HCT116 (cell line): ENCODE results near the gene ZEB1. TPM values are rescaled to one million over a fixed set of nuclear protein-coding genes. Genes with fewer than 3 reads are reported as not detected.
"Not testable (repeated sequence)": the region's sequence is repeated elsewhere in the genome, so short reads cannot be mapped to it uniquely, and the experiment has no call there.

Experiments
- ATAC-seq: fragments of 200-7000 bp; cut with Tn5 transposase; 2 replicates; pipeline ENCODE4 v1.9.1; 2020; ENCODE audit warnings: mild to moderate bottlenecking, moderate library complexity
- BruUV-seq: library from RNA; stranded (reverse); fragments of 400-500 nt; replicated peaks from 2 replicates; lab custom pipeline; 2021; lab: Mats Ljungman, UMichigan
- CTCF ChIA-PET: fragments of 300-600 bp; sonication (Branson Sonifier 250); formaldehyde crosslinking; loops from one replicate; lab custom pipeline; 2021; ENCODE audit warnings: antibody characterized with exemption; lab: Charles Lee
- POLR2A ChIA-PET: fragments of 300-600, 350-600 bp; sonication (Branson Sonifier 250); formaldehyde crosslinking; loops from one replicate; lab custom pipeline; 2021; ENCODE audit warnings: antibody characterized with exemption; lab: Charles Lee
- RAD21 ChIA-PET, 2 experiments: fragments of 300-600 bp; sonication (Branson Sonifier 250); formaldehyde crosslinking; loops; one replicate each; lab custom pipeline; 2023; ENCODE audit warnings: low total read pairs in 2 of 2; ENCODE audit not compliant: uncharacterized antibody in 2 of 2, unreplicated experiment in 2 of 2, low non-redundant PET in 1 of 2; lab: Charles Lee
- DNase-seq: peaks from one replicate; pipeline ENCODE4 v3.0.0-alpha.2; 2010; ENCODE audit warnings: low read depth, low spot score
- H2AFZ ChIP-seq: fragments of 200-600 bp; shearing (Covaris generic), sonication (generic); 2 replicates; pipeline ENCODE4 v1.6.1; 2017; ENCODE audit warnings: low read depth, mixed run types, mixed read lengths, antibody characterized with exemption, low read length; ENCODE audit not compliant: poor library complexity, severe bottlenecking
- H3K27ac ChIP-seq: 2 replicates; pipeline ENCODE4 v1.5.1; 2012; ENCODE audit warnings: low read depth, low read length
- H3K27me3 ChIP-seq: fragments of 200-600 bp; sonication (generic); 2 replicates; pipeline ENCODE4 v1.6.1; 2016; ENCODE audit warnings: mixed run types, low read length, mixed read lengths; ENCODE audit not compliant: insufficient read depth
- H3K36me3 ChIP-seq, 2 experiments: fragments of 200-500 bp in 1 of 2; fragments of 200-600 bp in 1 of 2; sonication (Bioruptor generic) in 1 of 2; sonication (generic) in 1 of 2; 2 replicates each; pipeline versions ENCODE4 v1.5.1 to v1.6.1; 2014 to 2016; ENCODE audit warnings: low read length in 2 of 2, inconsistent platforms in 1 of 2, mixed read lengths in 1 of 2, mixed run types in 1 of 2; ENCODE audit not compliant: insufficient read depth in 2 of 2, control insufficient read depth in 1 of 2
- H3K4me1 ChIP-seq, 2 experiments: fragments of 200-600 bp in 1 of 2; sonication (generic) in 1 of 2; 2 replicates each; pipeline versions ENCODE4 v1.5.1 to v1.6.1; 2012 to 2017; ENCODE audit warnings: low read length in 2 of 2, inconsistent platforms in 1 of 2, mild to moderate bottlenecking in 1 of 2, mixed read lengths in 1 of 2, mixed run types in 1 of 2, moderate library complexity in 1 of 2; ENCODE audit not compliant: insufficient read depth in 2 of 2, control insufficient read depth in 1 of 2
- H3K4me2 ChIP-seq: fragments of 200-600 bp; sonication (generic); 2 replicates; pipeline ENCODE4 v1.6.1; 2017; ENCODE audit warnings: mixed run types, low read length, mixed read lengths
- H3K4me3 ChIP-seq, 2 experiments: fragments of 200-600 bp in 1 of 2; sonication (generic) in 1 of 2; replicated peaks in 1 of 2; 2 replicates each; pipeline ENCODE4 v1.5.1; 2011 to 2016; ENCODE audit warnings: low read length in 2 of 2, control low read depth in 1 of 2, low read depth in 1 of 2, mild to moderate bottlenecking in 1 of 2, mixed read lengths in 1 of 2, mixed run types in 1 of 2
- H3K79me2 ChIP-seq: fragments of 200-600 bp; sonication (generic); 2 replicates; pipeline ENCODE4 v1.6.1; 2017; ENCODE audit warnings: mild to moderate bottlenecking, mixed run types, low read length, moderate library complexity, mixed read lengths; ENCODE audit not compliant: insufficient read depth
- H3K9ac ChIP-seq: fragments of 200-600 bp; sonication (generic); 2 replicates; pipeline ENCODE4 v1.6.1; 2016; ENCODE audit warnings: low read length, mixed read lengths
- H3K9me2 ChIP-seq: fragments of 200-600 bp; sonication (generic), shearing (Covaris generic); 2 replicates; pipeline ENCODE4 v1.6.1; 2017; ENCODE audit warnings: mixed run types, mild to moderate bottlenecking, moderate library complexity; ENCODE audit not compliant: insufficient read depth
- H3K9me3 ChIP-seq, 2 experiments: fragments of 200-500 bp in 1 of 2; fragments of 200-600 bp in 1 of 2; sonication (Bioruptor generic) in 1 of 2; sonication (generic) in 1 of 2; 2 replicates each; pipeline ENCODE4 v1.6.1; 2014 to 2017; ENCODE audit warnings: low read length in 2 of 2, mixed read lengths in 2 of 2, inconsistent platforms in 1 of 2, low read depth in 1 of 2, mild to moderate bottlenecking in 1 of 2, mixed run types in 1 of 2, moderate library complexity in 1 of 2; ENCODE audit not compliant: control insufficient read depth in 1 of 2, insufficient read depth in 1 of 2
- H4K20me1 ChIP-seq: fragments of 200-600 bp; sonication (generic), shearing (Covaris generic); 2 replicates; pipeline ENCODE4 v1.6.1; 2017; ENCODE audit warnings: mixed run types, mild to moderate bottlenecking, moderate library complexity; ENCODE audit not compliant: insufficient read depth
- FOSL1 ChIP-seq: IDR thresholded peaks from 2 replicates; pipeline ENCODE4 v1.6.1; 2012; ENCODE audit warnings: low read depth
- POLR2A ChIP-seq: IDR thresholded peaks from 2 replicates; pipeline ENCODE4 v1.7.0; 2011; ENCODE audit warnings: borderline replicate concordance; ENCODE audit not compliant: insufficient read depth, insufficient read length; ENCODE audit errors: extremely low read depth
- intact Hi-C: fragments of 100-400 bp; cut with micrococcal nuclease; formaldehyde crosslinking; loops from 2 replicates; pipeline ENCODE4 v1.10.0; 2022
- total RNA-seq: library from RNA; stranded (reverse); gene quantifications from one replicate; pipeline ENCODE4 v1.2.1, GENCODE V29; 2021; ENCODE audit not compliant: unreplicated experiment
- TF ChIP-seq, protein P1 (sequence below): IDR thresholded peaks from 2 replicates; pipeline ENCODE4 v1.6.1; 2011; ENCODE audit warnings: mild to moderate bottlenecking, low read length, moderate library complexity; ENCODE audit not compliant: insufficient replicate concordance; ENCODE audit errors: extremely low read depth
- TF ChIP-seq, protein P2 (sequence below): IDR thresholded peaks from 2 replicates; pipeline ENCODE4 v1.6.1; 2012; ENCODE audit warnings: low read depth

The ZEB1 gene
- total RNA-seq, 1 experiment from 2014 or later, result 3.4 TPM

DNA sequence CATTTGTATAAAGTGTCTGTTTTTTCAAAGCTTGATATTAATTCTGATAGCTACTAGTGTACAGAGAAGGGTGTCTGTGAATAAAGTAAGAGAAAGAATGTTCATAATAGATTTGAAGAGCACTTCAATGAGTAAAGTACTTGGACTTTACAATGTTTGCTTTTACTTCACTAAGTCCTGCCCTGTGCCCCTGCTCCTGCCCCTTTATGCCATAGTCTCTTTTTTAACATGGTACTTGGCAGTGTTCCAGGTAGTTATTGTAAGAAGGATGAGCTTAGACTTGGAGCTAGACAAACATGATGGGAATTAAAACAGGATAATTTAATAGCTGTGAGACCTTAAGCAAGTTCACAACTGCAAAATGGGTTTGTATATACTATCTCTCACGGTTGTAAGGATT lies 41.0 kb downstream of the ZEB1 start (continued):
- TF ChIP-seq, protein P1, sequence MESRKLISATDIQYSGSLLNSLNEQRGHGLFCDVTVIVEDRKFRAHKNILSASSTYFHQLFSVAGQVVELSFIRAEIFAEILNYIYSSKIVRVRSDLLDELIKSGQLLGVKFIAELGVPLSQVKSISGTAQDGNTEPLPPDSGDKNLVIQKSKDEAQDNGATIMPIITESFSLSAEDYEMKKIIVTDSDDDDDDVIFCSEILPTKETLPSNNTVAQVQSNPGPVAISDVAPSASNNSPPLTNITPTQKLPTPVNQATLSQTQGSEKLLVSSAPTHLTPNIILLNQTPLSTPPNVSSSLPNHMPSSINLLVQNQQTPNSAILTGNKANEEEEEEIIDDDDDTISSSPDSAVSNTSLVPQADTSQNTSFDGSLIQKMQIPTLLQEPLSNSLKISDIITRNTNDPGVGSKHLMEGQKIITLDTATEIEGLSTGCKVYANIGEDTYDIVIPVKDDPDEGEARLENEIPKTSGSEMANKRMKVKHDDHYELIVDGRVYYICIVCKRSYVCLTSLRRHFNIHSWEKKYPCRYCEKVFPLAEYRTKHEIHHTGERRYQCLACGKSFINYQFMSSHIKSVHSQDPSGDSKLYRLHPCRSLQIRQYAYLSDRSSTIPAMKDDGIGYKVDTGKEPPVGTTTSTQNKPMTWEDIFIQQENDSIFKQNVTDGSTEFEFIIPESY, result no peak
- TF ChIP-seq, protein P2, sequence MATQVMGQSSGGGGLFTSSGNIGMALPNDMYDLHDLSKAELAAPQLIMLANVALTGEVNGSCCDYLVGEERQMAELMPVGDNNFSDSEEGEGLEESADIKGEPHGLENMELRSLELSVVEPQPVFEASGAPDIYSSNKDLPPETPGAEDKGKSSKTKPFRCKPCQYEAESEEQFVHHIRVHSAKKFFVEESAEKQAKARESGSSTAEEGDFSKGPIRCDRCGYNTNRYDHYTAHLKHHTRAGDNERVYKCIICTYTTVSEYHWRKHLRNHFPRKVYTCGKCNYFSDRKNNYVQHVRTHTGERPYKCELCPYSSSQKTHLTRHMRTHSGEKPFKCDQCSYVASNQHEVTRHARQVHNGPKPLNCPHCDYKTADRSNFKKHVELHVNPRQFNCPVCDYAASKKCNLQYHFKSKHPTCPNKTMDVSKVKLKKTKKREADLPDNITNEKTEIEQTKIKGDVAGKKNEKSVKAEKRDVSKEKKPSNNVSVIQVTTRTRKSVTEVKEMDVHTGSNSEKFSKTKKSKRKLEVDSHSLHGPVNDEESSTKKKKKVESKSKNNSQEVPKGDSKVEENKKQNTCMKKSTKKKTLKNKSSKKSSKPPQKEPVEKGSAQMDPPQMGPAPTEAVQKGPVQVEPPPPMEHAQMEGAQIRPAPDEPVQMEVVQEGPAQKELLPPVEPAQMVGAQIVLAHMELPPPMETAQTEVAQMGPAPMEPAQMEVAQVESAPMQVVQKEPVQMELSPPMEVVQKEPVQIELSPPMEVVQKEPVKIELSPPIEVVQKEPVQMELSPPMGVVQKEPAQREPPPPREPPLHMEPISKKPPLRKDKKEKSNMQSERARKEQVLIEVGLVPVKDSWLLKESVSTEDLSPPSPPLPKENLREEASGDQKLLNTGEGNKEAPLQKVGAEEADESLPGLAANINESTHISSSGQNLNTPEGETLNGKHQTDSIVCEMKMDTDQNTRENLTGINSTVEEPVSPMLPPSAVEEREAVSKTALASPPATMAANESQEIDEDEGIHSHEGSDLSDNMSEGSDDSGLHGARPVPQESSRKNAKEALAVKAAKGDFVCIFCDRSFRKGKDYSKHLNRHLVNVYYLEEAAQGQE, result no peak
- TF ChIP-seq POLR2A (no peak), FOSL1 (no peak)

DNA sequence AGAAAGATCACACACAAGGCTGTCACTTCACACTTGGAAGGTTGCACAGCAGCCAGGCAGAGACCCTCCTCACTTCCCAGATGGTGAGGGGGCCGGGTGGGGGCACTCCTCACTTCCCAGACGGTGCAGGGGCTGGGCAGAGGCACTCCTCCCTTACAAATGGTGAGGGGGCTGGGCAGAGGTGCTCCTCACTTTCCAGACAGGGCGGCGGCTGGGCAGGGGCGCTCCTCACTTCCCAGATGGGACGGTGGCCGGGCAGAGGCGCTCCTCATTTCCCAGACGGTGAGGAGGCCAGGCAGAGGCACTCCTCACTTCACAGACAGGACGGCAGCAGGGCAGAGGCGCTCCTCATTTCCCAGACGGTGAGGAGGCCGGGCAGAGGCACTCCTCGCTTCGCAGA lies 42.5 kb downstream of the ZEB1 start:
- H3K9me3 ChIP-seq, H3K4me1 ChIP-seq, ATAC-seq, BruUV-seq, H4K20me1 ChIP-seq, intact Hi-C loops, CTCF ChIA-PET, H3K4me2 ChIP-seq, H2AFZ ChIP-seq, POLR2A ChIA-PET, H3K27ac ChIP-seq, H3K36me3 ChIP-seq, DNase-seq, H3K9me2 ChIP-seq, H3K4me3 ChIP-seq, H3K9ac ChIP-seq, H3K79me2 ChIP-seq, RAD21 ChIA-PET, H3K27me3 ChIP-seq: not testable (repeated sequence)
